GM13976 (cell line): Measurements from ENCODE around the gene LAMA4.
A peak's percentile ranks its signal among the peaks of the same experiment; 100 is the strongest.

ENCODE experiments used
- DNase-seq: peaks from one replicate; pipeline ENCODE4 v3.0.0; 2012; ENCODE audit warnings: low spot score
- in situ Hi-C: fragments of 300-500 bp; cut with MboI; formaldehyde crosslinking; loops from one replicate; pipeline ENCODE4 v1.12.0; 2022; ENCODE audit warnings: low sequenced_read_pairs, mixed read lengths, inconsistent platforms; ENCODE audit not compliant: unreplicated experiment
- TF ChIP-seq, protein P1 (sequence below): IDR thresholded peaks from 2 replicates; pipeline ENCODE4 v1.5.1; 2012; ENCODE audit warnings: borderline replicate concordance, mild to moderate bottlenecking; ENCODE audit not compliant: insufficient read depth; ENCODE audit errors: extremely low read depth, missing control alignments, control extremely low read depth

The LAMA4 gene

DNA sequence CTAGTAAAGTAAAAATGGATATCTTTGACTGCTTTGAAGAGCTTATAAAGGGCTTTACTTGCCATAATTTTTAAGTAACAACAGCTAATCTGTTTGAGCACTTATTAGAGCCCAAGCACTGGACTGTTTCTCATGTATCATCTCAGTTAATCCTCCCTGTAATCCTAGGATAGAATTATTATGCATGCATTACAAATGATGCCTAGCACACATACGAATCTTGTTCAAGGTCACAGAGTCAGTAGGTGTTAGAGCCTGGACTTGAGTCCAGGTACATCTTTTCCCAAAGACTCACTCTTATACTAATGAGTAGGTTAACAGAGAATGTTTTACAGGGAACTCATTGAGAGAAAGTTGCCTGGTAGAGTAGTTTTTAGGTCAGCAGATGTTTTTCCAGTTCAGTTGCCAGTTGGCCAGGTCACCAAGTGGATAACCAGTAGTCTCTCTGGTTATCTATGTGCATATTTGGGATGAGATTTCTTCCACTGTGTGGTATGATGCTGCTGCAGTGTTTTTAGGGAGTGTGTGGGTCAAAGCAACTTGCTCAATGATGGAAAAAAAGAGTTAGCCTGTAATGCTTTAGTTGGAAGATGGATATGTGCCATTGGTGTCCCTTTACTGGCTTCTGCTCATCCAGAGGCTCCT is 32.3 kb upstream of the LAMA4 start:
- TF ChIP-seq, protein P1, sequence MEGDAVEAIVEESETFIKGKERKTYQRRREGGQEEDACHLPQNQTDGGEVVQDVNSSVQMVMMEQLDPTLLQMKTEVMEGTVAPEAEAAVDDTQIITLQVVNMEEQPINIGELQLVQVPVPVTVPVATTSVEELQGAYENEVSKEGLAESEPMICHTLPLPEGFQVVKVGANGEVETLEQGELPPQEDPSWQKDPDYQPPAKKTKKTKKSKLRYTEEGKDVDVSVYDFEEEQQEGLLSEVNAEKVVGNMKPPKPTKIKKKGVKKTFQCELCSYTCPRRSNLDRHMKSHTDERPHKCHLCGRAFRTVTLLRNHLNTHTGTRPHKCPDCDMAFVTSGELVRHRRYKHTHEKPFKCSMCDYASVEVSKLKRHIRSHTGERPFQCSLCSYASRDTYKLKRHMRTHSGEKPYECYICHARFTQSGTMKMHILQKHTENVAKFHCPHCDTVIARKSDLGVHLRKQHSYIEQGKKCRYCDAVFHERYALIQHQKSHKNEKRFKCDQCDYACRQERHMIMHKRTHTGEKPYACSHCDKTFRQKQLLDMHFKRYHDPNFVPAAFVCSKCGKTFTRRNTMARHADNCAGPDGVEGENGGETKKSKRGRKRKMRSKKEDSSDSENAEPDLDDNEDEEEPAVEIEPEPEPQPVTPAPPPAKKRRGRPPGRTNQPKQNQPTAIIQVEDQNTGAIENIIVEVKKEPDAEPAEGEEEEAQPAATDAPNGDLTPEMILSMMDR: no peak
- DNase-seq: no peak
- in situ Hi-C loops: no loop called here

- DNase-seq: peak; percentile 24
- TF ChIP-seq, protein P1: no peak
- in situ Hi-C loops: no loop called here
These were observed 31.6 kb upstream of the LAMA4 start for GRCh38 chr6:112286010-112286409.

DNA sequence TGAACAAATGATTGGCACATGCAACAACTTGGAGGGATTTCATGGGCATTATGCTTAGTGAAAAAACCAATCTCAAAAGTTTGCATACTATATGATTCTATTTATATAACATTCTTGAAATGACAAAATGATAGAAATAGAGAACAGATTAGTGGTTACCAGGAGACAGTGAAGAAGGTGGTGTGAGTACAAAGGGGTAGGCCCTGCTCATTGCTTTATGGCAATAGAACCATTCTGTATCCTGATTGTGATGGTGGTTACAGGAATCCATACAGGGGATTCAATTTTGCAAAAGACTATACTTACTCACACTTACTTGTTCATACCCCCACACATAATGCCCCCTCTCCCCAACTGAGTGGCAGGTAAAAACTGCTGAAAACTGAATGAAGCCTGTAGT is 30.2 kb upstream of the LAMA4 start:
- DNase-seq: no peak
- TF ChIP-seq, protein P1: no peak
- in situ Hi-C loops: no loop called here

DNA sequence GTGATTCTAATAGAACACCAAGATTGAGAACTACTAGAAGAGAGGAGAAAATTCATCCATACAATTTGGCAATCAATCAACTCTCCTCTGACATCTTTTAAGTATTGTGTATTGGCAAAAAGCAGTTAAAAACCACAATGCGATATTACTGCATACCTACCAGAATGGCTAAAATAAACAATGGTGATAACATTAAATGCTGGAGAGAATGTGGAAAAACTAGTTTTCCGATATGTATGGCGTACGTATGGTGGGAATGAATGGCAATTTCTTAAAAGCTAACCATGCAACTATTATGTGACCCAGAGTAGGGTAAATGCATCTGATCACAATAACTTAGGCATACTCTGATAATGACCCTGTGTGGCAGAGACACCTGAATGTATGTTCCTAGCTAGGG is 29.3 kb upstream of the LAMA4 start:
- in situ Hi-C loops: no loop called here
- TF ChIP-seq, protein P1: no peak
- DNase-seq: no peak

DNA sequence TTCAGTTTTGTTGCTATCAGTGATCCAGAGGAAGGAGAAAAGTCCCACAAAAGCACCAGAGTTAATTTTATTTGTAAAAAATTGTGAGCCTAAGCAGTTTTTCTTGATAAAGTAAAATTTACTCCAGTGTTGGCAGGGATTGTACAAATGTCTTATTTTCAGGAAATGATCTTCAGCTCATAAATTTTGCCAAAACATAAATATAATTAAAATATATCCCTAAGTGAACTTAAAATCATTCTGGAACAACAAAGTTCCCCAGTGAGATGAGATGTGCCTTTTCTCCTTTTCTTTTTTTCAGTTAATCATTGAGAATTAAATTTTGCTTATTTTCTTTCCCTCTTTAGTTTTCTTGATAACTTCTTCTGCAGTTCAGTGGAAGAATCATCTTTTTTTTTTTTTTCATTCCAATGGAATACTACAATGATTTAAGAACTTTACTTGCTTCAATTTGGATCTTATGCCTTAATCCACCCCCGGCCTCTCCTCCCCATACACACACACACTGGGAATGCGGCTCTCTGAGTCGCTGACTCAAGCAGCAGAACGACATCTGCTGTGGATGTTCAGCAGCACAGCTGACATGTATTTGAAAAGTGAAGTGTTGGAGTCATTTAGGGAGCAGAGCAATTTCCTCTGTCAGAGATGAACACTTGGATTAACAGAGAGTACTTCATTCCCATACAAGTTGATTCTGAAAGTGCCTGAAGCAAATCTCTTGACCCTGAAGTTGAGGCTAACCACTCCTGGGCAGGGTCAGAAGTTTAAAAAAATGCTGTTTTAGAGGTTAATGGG is 27.7 kb upstream of the LAMA4 start:
- in situ Hi-C loops: no loop called here
- TF ChIP-seq, protein P1: no peak
- DNase-seq: no peak

DNA sequence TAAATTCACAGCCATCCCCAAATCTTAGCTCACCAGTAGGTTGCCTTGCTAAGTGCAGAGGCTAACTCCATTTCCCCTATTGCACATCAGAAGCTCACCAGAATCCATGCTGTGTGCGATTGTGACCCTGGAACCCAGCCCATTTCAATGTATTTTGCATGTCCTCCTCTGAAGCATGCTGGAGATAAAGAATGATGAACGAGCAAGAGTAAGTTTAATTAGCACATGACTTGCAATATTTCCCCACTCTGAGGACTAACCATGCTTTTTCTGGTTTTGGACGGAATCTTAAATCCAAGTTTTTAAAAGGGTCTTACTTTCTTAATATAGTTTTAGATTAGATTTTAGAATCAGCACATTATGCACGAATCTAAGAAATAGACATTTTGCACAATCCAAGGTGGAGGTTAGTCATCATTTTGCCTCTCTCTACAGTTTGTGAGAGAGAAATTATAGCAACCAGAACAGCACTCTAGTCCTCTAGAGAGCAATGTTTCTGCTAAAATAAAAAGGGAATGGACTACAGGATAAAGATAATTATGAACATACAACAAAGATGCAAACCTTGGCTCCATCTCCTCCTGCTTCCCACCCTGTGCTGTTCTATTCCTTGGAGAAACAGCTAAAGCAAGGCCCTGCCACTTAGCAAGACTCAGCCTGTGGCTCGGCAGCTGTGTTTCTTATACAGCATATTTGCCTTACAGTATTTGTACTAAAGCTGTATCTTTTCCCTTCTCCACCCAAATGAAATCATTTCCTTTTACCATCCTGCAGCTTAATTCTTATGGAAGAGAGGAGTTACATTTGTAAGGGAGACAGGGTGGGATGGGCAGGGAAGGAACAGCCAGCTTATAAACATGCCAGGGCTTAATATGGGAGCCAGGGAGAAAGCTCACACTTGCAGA is 24.9 kb upstream of the LAMA4 start:
- TF ChIP-seq, protein P1: no peak
- no peak for DNase-seq
- in situ Hi-C loops: no loop called here
